ENCODE measurements around the gene CHRM2.

The CHRM2 gene

GRCh38 chr7:137003086-137003485 lies 134.6 kb downstream of the CHRM2 start:
- no peaks in the 10 kb centered on the region for H3K27me3 ChIP-seq
- no peaks in the 10 kb centered on the region for H3K4me1 ChIP-seq
- H3K4me3 ChIP-seq, result no peak overlapping the region
- H3K4me2 ChIP-seq, result no peak overlapping the region
- no peak for TF ChIP-seq Cebpa-rat (IDR thresholded peaks at IDR 0.05)
- no peak overlapping the region for H3K27ac ChIP-seq
- no peaks in the 10 kb centered on the region for H3K9me3 ChIP-seq (replicated peaks in 1 of 11)
- no peaks in the 10 kb centered on the region for H4K20me1 ChIP-seq
- H3K9ac ChIP-seq, result no peak overlapping the region
- no peaks in the 10 kb centered on the region for H3K36me3 ChIP-seq

GRCh38 chr7:137003566-137003965 lies 135.1 kb downstream of the CHRM2 start:
- H3K4me1 ChIP-seq, result no peaks in the 10 kb centered on the region

GRCh38 chr7:137005873-137006272 lies 137.4 kb downstream of the CHRM2 start:
- Histone ChIP-seq H3K9me3 (replicated peaks in 1 of 11) (no peaks in the 10 kb centered on the region), H3K4me2 (no peak overlapping the region), H3K27me3 (no peaks in the 10 kb centered on the region), H3K36me3 (no peaks in the 10 kb centered on the region), H3K4me3 (no peak overlapping the region), H4K20me1 (no peaks in the 10 kb centered on the region), H3K9ac (no peak overlapping the region), H3K4me1 (no peaks in the 10 kb centered on the region), H3K27ac (no peak overlapping the region)
- TF ChIP-seq Cebpa-rat (IDR thresholded peaks at IDR 0.05), result no peak

More at GRCh38 chr7:137003566-137003965, 135.1 kb downstream of the CHRM2 start:
- TF ChIP-seq Cebpa-rat (IDR thresholded peaks at IDR 0.05), result no peak
- no peak overlapping the region for H3K4me3 ChIP-seq
- no peaks in the 10 kb centered on the region for H3K27me3 ChIP-seq
- no peak overlapping the region for H3K9ac ChIP-seq
- H3K36me3 ChIP-seq, result no peaks in the 10 kb centered on the region
- H3K27ac ChIP-seq, result no peak overlapping the region
- H3K4me2 ChIP-seq, result no peak overlapping the region
- no peaks in the 10 kb centered on the region for H4K20me1 ChIP-seq
- H3K9me3 ChIP-seq (replicated peaks in 1 of 11), result no peaks in the 10 kb centered on the region

DNA sequence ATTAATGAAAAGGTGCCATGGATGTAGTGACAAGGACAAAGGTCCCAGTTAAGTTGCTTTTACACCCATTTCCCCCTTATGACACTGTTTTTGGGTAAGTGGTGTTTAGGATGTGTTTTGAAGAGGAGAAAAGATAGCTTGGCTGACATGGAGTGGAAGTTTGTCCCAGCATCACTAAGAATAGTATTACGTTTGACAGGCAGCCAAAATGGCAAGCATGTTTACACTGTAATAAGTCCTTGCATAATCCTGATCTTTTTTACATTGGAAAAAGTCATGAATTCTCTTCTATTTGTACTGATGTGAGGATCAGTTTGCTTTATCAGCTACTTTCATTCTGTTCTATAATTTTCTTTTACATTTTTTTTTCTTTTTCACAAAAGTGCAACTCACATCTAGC lies 137.8 kb downstream of the CHRM2 start:
- Histone ChIP-seq H3K4me3 (no peak overlapping the region), H4K20me1 (no peaks in the 10 kb centered on the region), H3K27ac (no peak overlapping the region), H3K4me2 (no peak overlapping the region), H3K4me1 (no peaks in the 10 kb centered on the region), H3K27me3 (no peaks in the 10 kb centered on the region), H3K9me3 (replicated peaks in 1 of 11) (no peaks in the 10 kb centered on the region), H3K9ac (no peak overlapping the region), H3K36me3 (no peaks in the 10 kb centered on the region)
- no peak for TF ChIP-seq Cebpa-rat (IDR thresholded peaks at IDR 0.05)

DNA sequence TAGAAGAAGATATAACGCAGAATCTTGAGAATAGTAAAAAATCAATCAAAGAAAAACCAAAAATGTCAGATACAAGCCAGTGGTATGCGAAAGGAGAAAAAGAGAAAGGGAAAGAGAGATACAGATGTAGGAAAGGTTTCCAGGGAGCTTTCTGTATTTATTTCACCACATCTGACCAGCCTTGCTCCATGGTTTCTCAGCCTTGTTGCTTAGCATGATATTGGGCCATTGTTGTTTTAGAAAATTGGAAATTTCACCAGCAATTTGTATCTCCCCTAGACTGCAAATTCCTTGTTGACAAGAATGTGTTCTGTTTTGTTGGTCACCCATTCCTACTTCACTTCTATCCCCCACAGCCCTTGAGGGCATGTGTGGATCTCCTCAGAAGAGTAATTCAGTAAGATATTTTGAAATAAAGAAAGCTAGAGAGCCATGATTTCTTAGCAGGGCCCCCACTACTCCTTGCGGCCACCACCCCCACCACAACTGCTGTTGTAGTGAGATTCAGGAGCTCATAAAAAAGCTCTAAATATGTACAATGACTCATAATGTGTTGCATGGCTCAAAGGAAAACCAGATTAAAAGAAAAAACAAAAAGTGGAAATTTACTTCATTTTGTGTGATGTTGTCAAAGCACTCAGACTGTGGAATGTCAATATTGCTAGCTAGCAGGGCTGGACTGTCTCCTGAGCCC lies 138.7 kb downstream of the CHRM2 start:
- TF ChIP-seq Cebpa-rat (IDR thresholded peaks at IDR 0.05), result no peak
- Histone ChIP-seq H3K27ac (no peak overlapping the region), H3K4me1 (no peaks in the 10 kb centered on the region), H3K36me3 (no peaks in the 10 kb centered on the region), H4K20me1 (no peaks in the 10 kb centered on the region), H3K4me3 (no peak overlapping the region), H3K9ac (no peak overlapping the region), H3K4me2 (no peak overlapping the region), H3K27me3 (no peaks in the 10 kb centered on the region), H3K9me3 (replicated peaks in 1 of 11) (no peaks in the 10 kb centered on the region)

GRCh38 chr7:137009404-137009803 lies 141.0 kb downstream of the CHRM2 start:
- Histone ChIP-seq H3K4me3 (no peak overlapping the region), H4K20me1 (no peaks in the 10 kb centered on the region), H3K36me3 (no peaks in the 10 kb centered on the region), H3K27ac (no peak overlapping the region), H3K4me1 (no peaks in the 10 kb centered on the region), H3K9me3 (replicated peaks in 1 of 11) (no peaks in the 10 kb centered on the region), H3K4me2 (no peak overlapping the region), H3K27me3 (no peaks in the 10 kb centered on the region), H3K9ac (no peak overlapping the region)
- TF ChIP-seq Cebpa-rat (IDR thresholded peaks at IDR 0.05), result no peak

DNA sequence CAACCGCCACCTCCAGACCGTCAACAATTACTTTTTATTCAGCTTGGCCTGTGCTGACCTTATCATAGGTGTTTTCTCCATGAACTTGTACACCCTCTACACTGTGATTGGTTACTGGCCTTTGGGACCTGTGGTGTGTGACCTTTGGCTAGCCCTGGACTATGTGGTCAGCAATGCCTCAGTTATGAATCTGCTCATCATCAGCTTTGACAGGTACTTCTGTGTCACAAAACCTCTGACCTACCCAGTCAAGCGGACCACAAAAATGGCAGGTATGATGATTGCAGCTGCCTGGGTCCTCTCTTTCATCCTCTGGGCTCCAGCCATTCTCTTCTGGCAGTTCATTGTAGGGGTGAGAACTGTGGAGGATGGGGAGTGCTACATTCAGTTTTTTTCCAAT lies 146.6 kb downstream of the CHRM2 start:
- H3K27ac ChIP-seq, result no peak overlapping the region
- H4K20me1 ChIP-seq, result no peaks in the 10 kb centered on the region
- H3K4me2 ChIP-seq, result no peak overlapping the region
- no peaks in the 10 kb centered on the region for H3K4me1 ChIP-seq
- H3K36me3 ChIP-seq, result no peaks in the 10 kb centered on the region
- H3K9me3 ChIP-seq (replicated peaks in 1 of 11), result no peaks in the 10 kb centered on the region
- no peak for TF ChIP-seq Cebpa-rat (IDR thresholded peaks at IDR 0.05)
- H3K4me3 ChIP-seq, result no peak overlapping the region
- no peaks in the 10 kb centered on the region for H3K27me3 ChIP-seq
- no peak overlapping the region for H3K9ac ChIP-seq

- Histone ChIP-seq H3K27me3 (no peaks in the 10 kb centered on the region), H3K4me2 (no peak overlapping the region), H3K27ac (no peak overlapping the region), H3K9ac (no peak overlapping the region), H3K9me3 (replicated peaks in 1 of 11) (no peaks in the 10 kb centered on the region), H4K20me1 (no peaks in the 10 kb centered on the region), H3K4me3 (no peak overlapping the region), H3K4me1 (no peaks in the 10 kb centered on the region), H3K36me3 (no peaks in the 10 kb centered on the region)
- TF ChIP-seq Cebpa-rat (IDR thresholded peaks at IDR 0.05), result no peak
These were observed 148.8 kb downstream of the CHRM2 start for GRCh38 chr7:137017221-137017620.

- no peak for TF ChIP-seq Cebpa-rat (IDR thresholded peaks at IDR 0.05)
- H3K9ac ChIP-seq, result no peak overlapping the region
- H3K4me3 ChIP-seq, result no peak overlapping the region
- no peaks in the 10 kb centered on the region for H3K36me3 ChIP-seq
- H3K9me3 ChIP-seq (replicated peaks in 1 of 11), result no peaks in the 10 kb centered on the region
- no peaks in the 10 kb centered on the region for H4K20me1 ChIP-seq
- H3K27me3 ChIP-seq, result no peaks in the 10 kb centered on the region
- H3K4me1 ChIP-seq, result no peaks in the 10 kb centered on the region
- no peak overlapping the region for H3K27ac ChIP-seq
- H3K4me2 ChIP-seq, result no peak overlapping the region
These were observed 150.0 kb downstream of the CHRM2 start for GRCh38 chr7:137018468-137018867.

- Histone ChIP-seq H3K36me3 (no peaks in the 10 kb centered on the region), H3K4me3 (no peak overlapping the region), H3K27me3 (no peaks in the 10 kb centered on the region), H3K4me2 (no peak overlapping the region), H3K9ac (no peak overlapping the region), H3K4me1 (no peaks in the 10 kb centered on the region), H4K20me1 (no peaks in the 10 kb centered on the region), H3K9me3 (replicated peaks in 1 of 11) (no peaks in the 10 kb centered on the region), H3K27ac (no peak overlapping the region)
- TF ChIP-seq Cebpa-rat (IDR thresholded peaks at IDR 0.05), result no peak
These were observed 151.9 kb downstream of the CHRM2 start for GRCh38 chr7:137020351-137020750.

Data from BLaER1 treated with 17β-estradiol and CSF1 and Interleukin-3, amounts not matched to agents 10 nM and 100 nM (cell line).